ENCODE results near the gene PARP1. TPM values are rescaled to one million over a fixed set of nuclear protein-coding genes. Genes with fewer than 3 reads are reported as not detected.

PARP1 gene
- total RNA-seq, 1 experiment from 2014 or later = 235 TPM

DNA sequence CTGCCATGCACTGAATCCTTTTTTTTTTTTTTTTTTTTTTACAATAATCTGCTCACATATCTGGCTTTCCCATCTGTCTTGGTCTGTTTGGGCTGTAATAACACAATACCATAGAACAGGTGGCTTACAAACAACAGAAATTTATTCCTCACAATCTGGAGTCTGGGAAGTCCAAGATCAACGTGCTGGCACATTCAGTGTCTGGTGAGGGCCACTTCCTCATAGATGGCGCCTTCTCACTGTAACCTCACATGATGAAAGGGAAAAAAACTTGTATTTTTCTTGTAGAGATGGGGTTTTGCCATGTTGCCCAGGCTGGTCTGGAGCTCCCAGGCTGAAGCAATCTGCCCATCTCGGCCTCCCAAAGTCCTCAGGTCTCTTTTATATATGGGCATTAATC lies 13.0 kb upstream of the PARP1 start:
- Mint-ChIP-seq H3K36me3 (ENCODE audit: insufficient read depth, unreplicated experiment) (no peaks in the 10 kb centered on the region), H3K27ac (ENCODE audit: low read depth, unreplicated experiment) (no peak overlapping the region), H3K4me3 (ENCODE audit: unreplicated experiment) (no peak overlapping the region), H3K9me3 (ENCODE audit: unreplicated experiment) (no peaks in the 10 kb centered on the region), H3K4me1 (ENCODE audit: insufficient read depth, unreplicated experiment) (no peaks in the 10 kb centered on the region), H3K27me3 (ENCODE audit: insufficient read depth, unreplicated experiment) (no peaks in the 10 kb centered on the region)
- POLR2A ChIA-PET = interaction anchor here (0.6 to 1.6 kb wide), 3 partner anchors 9 to 784 kb away, joined by 3 to 7 read pairs (median 6); partner anchors contain the start of gene PARP1
- CTCF ChIA-PET = interaction anchor here (0.9 to 7.4 kb wide), 2 partner anchors 13 to 88 kb away, joined by 4 to 66 read pairs; partner anchors contain the start of gene PARP1
- no peak for DNase-seq (ENCODE audit: unreplicated experiment)
- TF ChIP-seq, protein P1, sequence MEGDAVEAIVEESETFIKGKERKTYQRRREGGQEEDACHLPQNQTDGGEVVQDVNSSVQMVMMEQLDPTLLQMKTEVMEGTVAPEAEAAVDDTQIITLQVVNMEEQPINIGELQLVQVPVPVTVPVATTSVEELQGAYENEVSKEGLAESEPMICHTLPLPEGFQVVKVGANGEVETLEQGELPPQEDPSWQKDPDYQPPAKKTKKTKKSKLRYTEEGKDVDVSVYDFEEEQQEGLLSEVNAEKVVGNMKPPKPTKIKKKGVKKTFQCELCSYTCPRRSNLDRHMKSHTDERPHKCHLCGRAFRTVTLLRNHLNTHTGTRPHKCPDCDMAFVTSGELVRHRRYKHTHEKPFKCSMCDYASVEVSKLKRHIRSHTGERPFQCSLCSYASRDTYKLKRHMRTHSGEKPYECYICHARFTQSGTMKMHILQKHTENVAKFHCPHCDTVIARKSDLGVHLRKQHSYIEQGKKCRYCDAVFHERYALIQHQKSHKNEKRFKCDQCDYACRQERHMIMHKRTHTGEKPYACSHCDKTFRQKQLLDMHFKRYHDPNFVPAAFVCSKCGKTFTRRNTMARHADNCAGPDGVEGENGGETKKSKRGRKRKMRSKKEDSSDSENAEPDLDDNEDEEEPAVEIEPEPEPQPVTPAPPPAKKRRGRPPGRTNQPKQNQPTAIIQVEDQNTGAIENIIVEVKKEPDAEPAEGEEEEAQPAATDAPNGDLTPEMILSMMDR (IDR thresholded peaks at IDR 0.05; ENCODE audit: unreplicated experiment) = no peak
- no TSS peak for BruUV-seq (replicated peaks)
- intact Hi-C loops (cut with micrococcal nuclease) = no loop called here

- intact Hi-C loops (cut with micrococcal nuclease) = no loop called here
- Mint-ChIP-seq H3K36me3 (ENCODE audit: insufficient read depth, unreplicated experiment) (no peaks in the 10 kb centered on the region), H3K27ac (ENCODE audit: low read depth, unreplicated experiment) (no peak overlapping the region), H3K4me1 (ENCODE audit: insufficient read depth, unreplicated experiment) (no peaks in the 10 kb centered on the region), H3K27me3 (ENCODE audit: insufficient read depth, unreplicated experiment) (no peaks in the 10 kb centered on the region), H3K4me3 (ENCODE audit: unreplicated experiment) (no peak overlapping the region), H3K9me3 (ENCODE audit: unreplicated experiment) (no peaks in the 10 kb centered on the region)
- ChIA-PET POLR2A (interaction anchor here (0.6 to 1.6 kb wide), 3 partner anchors 9 to 784 kb away, joined by 3 to 7 read pairs (median 6); partner anchors contain the start of gene PARP1), CTCF (interaction anchor here (0.6 to 7.4 kb wide), 7 partner anchors 12 to 872 kb away, joined by 4 to 66 read pairs (median 4); partner anchors contain the start of gene PARP1)
- BruUV-seq (replicated peaks) = no TSS peak
- DNase-seq (ENCODE audit: unreplicated experiment) = no peak
- TF ChIP-seq, protein P1 (IDR thresholded peaks at IDR 0.05; ENCODE audit: unreplicated experiment) = no peak
These were observed 12.4 kb upstream of the PARP1 start for GRCh38 chr1:226420328-226420727.

DNA sequence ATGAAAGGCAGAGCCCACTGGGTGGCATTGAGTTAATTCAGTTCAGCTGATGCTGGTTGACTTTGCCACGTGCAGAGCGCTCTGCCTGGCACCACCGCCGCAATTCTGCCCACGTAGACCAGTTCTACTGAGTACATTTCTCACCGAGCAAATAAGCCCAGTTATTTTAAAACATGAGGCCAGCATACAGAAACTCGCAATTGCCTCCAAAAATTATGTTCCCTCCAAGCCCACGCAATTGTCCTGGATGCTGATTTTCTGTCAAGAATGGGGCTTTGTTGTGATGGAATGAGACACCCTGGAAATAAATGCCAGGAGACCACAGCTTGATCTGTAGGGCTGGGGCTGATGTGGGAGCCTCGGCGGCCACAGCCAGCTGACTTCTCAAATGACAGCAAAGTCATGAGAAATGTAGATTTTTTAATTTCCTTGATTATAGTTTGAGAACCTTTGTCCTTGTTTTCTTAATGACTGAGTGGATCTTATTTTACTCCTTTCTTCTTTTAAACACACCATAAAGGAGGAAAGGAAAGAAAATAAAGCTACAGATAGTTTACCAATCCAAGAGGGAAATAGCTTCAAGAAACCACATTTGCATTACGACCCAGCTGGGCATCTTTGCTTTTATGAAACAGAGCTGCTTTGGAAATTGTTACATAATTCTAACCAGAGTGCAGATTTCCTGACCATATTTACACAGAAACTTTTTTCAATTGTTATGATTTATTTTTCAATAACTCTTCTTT lies 11.6 kb upstream of the PARP1 start:
- no peak overlapping the region for H3K27ac Mint-ChIP-seq (ENCODE audit: low read depth, unreplicated experiment)
- BruUV-seq (replicated peaks) = no TSS peak
- TF ChIP-seq, protein P1 (IDR thresholded peaks at IDR 0.05; ENCODE audit: unreplicated experiment) = no peak
- no peaks in the 10 kb centered on the region for H3K27me3 Mint-ChIP-seq (ENCODE audit: insufficient read depth, unreplicated experiment)
- ChIA-PET CTCF (interaction anchor here (0.5 to 7.4 kb wide), 7 partner anchors 11 to 294 kb away, joined by 3 to 66 read pairs (median 4); partner anchors contain the start of gene PARP1), POLR2A (interaction anchor here (0.8 to 1.6 kb wide), 3 partner anchors 8 to 11 kb away, joined by 3 to 7 read pairs (median 6); partner anchors contain the start of gene PARP1)
- H3K4me3 Mint-ChIP-seq (ENCODE audit: unreplicated experiment) = no peak overlapping the region
- H3K36me3 Mint-ChIP-seq (ENCODE audit: insufficient read depth, unreplicated experiment) = no peaks in the 10 kb centered on the region
- intact Hi-C loops (cut with micrococcal nuclease) = no loop called here
- no peak for DNase-seq (ENCODE audit: unreplicated experiment)
- no peaks in the 10 kb centered on the region for H3K9me3 Mint-ChIP-seq (ENCODE audit: unreplicated experiment)
- no peaks in the 10 kb centered on the region for H3K4me1 Mint-ChIP-seq (ENCODE audit: insufficient read depth, unreplicated experiment)

DNA sequence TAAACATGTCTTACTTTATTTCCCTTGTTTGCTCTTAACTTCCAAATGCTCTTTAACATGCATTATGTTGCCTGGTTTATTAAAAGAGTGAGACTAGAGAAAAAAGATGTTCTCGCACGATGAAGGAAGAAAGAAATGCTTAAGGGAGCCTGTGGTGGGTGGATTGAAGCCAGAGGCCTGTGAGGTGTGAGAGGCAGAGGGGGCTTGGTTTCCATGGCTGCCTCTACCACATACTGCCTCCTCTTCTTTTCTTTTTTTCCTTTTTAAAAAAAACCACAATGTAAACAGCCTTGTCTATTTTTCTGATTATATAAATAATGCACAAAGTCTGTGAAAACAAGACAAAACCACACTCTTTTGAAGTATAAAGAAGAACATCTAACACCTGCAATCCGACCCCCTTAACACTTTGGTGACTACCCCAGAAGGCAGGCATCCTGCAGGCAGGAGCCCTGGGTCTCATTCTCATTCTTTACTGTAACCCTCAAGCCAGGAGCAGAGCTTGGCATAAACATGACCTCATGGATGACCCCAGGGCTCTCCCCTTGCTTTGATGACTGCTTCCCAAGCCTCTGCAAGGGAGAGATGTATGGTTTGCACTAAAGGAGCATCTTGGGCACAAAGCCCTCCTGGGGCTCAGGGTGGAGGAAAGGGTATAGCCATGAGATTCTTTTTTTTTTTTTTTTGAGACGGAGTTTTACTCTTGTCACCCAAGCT lies 10.1 kb upstream of the PARP1 start:
- TF ChIP-seq, protein P1 (IDR thresholded peaks at IDR 0.05; ENCODE audit: unreplicated experiment) = no peak
- DNase-seq (ENCODE audit: unreplicated experiment) = no peak
- intact Hi-C loops (cut with micrococcal nuclease) = no loop called here
- no TSS peak for BruUV-seq (replicated peaks)
- H3K36me3 Mint-ChIP-seq (ENCODE audit: insufficient read depth, unreplicated experiment) = no peaks in the 10 kb centered on the region
- H3K27me3 Mint-ChIP-seq (ENCODE audit: insufficient read depth, unreplicated experiment) = no peaks in the 10 kb centered on the region
- H3K9me3 Mint-ChIP-seq (ENCODE audit: unreplicated experiment) = no peaks in the 10 kb centered on the region
- ChIA-PET CTCF (interaction anchor here (0.6 to 3.0 kb wide), 2 partner anchors 10 to 15 kb away, joined by 3 to 21 read pairs; partner anchors contain the start of gene PARP1), POLR2A (interaction anchor here (2.0 kb wide), 1 partner anchor 10 kb away, joined by 7 read pairs; the partner anchor contains the start of gene PARP1)
- H3K4me3 Mint-ChIP-seq (ENCODE audit: unreplicated experiment) = no peak overlapping the region
- no peaks in the 10 kb centered on the region for H3K4me1 Mint-ChIP-seq (ENCODE audit: insufficient read depth, unreplicated experiment)
- no peak overlapping the region for H3K27ac Mint-ChIP-seq (ENCODE audit: low read depth, unreplicated experiment)

Measured in MCF 10A (cell line).